Body of pancreas (tissue), 4 donors: ENCODE results near the gene TRIM24. TPM values are rescaled to one million over a fixed set of nuclear protein-coding genes. Genes with fewer than 3 reads are reported as not detected.

ENCODE experiments used
- ATAC-seq: fragments of 150-250 bp; one replicate; pipeline ENCODE4 v1.9.1; 2016
- DNase-seq, 4 donors: peaks; one replicate each; pipeline ENCODE4 v3.0.0-alpha.2; 2019
- H3K27ac ChIP-seq, 4 donors: fragments of 200-600 bp; sonication (generic); 1 replicate in 3 of 4; 2 replicates in 1 of 4; pipeline versions ENCODE4 v1.5.1 to v1.6.1; 2016 to 2019; ENCODE audit warnings: mild to moderate bottlenecking in 1 of 4, mixed read lengths in 1 of 4, moderate library complexity in 1 of 4
- H3K27me3 ChIP-seq, 2 donors: fragments of 200-600 bp; sonication (generic); one replicate each; pipeline ENCODE4 v1.6.0; 2016; ENCODE audit warnings: mild to moderate bottlenecking in 1 of 2
- H3K36me3 ChIP-seq, 2 donors: fragments of 200-600 bp; sonication (generic); replicated peaks in 1 of 2; 2 replicates each; pipeline ENCODE4 v1.5.1; 2016; ENCODE audit warnings: low read depth in 2 of 2; ENCODE audit not compliant: insufficient read depth in 1 of 2
- H3K4me1 ChIP-seq: fragments of 200-600 bp; sonication (generic); one replicate; pipeline ENCODE4 v1.6.0; 2016
- H3K4me3 ChIP-seq, 2 donors: fragments of 200-600 bp; sonication (generic); 1 replicate in 1 of 2; 2 replicates in 1 of 2; pipeline ENCODE4 v1.5.1; 2016 to 2019
- H3K9me3 ChIP-seq, 3 donors: fragments of 200-600 bp; sonication (generic); 1 replicate in 2 of 3; 2 replicates in 1 of 3; pipeline ENCODE4 v1.5.1; 2016
- POLR2A ChIP-seq, 3 donors: fragments of 450-650 bp; IDR thresholded peaks; one replicate each; pipeline ENCODE4 v1.6.1; 2016; ENCODE audit warnings: antibody characterized with exemption in 3 of 3, mild to moderate bottlenecking in 2 of 3
- WGBS, 2 donors: methylation state at CpG; one replicate each; pipeline ENCODE4 v1.1.5; 2017; 5-methylcytosine and 5-hydroxymethylcytosine counted together
- intact Hi-C: fragments of 100-400 bp; cut with DNase I; formaldehyde crosslinking; loops from one replicate; pipeline ENCODE4 v1.15.1; 2023
- total RNA-seq, 2 donors: library from RNA; depleted of rRNA; stranded (reverse); fragments of >200 nt; gene quantifications; one replicate each; pipeline ENCODE4 v1.1.0, GENCODE V29; 2016
- TF ChIP-seq, protein P1 (sequence below), 7 experiments: fragments of 450-650 bp in 4 of 7; fragments of 200-600 bp in 3 of 7; sonication (generic) in 3 of 7; IDR thresholded peaks; one replicate each; pipeline ENCODE4 v1.5.1; 2016 to 2019; ENCODE audit warnings: antibody characterized with exemption in 7 of 7

The TRIM24 gene
- total RNA-seq, 2 donors from 2014 or later, result 12.2 to 12.5 TPM

DNA sequence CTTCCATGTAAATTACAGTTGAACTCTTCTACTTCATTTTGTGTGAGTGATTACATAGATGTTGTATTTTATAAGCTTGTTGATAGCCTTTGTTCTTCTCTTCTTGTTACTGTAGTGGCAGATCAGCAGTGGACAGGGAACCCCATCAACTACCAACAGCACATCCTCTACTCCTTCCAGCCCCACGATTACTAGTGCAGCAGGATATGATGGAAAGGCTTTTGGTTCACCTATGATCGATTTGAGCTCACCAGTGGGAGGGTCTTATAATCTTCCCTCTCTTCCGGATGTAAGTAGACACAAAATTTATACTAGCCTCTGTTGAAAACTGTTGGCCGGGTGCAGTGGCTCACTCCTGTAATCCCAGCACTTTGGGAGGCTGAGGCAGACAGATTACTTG is 110.7 kb downstream of the TRIM24 start:
- Histone ChIP-seq H3K27ac (no peak overlapping the region), H3K4me1 (no peaks in the 10 kb centered on the region), H3K4me3 (no peak overlapping the region), H3K27me3 (no peaks in the 10 kb centered on the region), H3K36me3 (peaks cover 8 to 27% of the 10 kb centered on the region in 2 donors), H3K9me3 (peaks cover 0 to 7% (median 0%) of the 10 kb centered on the region in 3 donors)
- intact Hi-C loops, result no loop called here
- 95 to 98% methylated on average over 4 of the region's 4 CpGs for WGBS, 2 donors
- ATAC-seq (no peak), DNase-seq (no peak)
- no peak for TF ChIP-seq POLR2A (IDR thresholded peaks at IDR 0.05)
- TF ChIP-seq, protein P1, sequence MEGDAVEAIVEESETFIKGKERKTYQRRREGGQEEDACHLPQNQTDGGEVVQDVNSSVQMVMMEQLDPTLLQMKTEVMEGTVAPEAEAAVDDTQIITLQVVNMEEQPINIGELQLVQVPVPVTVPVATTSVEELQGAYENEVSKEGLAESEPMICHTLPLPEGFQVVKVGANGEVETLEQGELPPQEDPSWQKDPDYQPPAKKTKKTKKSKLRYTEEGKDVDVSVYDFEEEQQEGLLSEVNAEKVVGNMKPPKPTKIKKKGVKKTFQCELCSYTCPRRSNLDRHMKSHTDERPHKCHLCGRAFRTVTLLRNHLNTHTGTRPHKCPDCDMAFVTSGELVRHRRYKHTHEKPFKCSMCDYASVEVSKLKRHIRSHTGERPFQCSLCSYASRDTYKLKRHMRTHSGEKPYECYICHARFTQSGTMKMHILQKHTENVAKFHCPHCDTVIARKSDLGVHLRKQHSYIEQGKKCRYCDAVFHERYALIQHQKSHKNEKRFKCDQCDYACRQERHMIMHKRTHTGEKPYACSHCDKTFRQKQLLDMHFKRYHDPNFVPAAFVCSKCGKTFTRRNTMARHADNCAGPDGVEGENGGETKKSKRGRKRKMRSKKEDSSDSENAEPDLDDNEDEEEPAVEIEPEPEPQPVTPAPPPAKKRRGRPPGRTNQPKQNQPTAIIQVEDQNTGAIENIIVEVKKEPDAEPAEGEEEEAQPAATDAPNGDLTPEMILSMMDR (IDR thresholded peaks at IDR 0.05), result no peak

DNA sequence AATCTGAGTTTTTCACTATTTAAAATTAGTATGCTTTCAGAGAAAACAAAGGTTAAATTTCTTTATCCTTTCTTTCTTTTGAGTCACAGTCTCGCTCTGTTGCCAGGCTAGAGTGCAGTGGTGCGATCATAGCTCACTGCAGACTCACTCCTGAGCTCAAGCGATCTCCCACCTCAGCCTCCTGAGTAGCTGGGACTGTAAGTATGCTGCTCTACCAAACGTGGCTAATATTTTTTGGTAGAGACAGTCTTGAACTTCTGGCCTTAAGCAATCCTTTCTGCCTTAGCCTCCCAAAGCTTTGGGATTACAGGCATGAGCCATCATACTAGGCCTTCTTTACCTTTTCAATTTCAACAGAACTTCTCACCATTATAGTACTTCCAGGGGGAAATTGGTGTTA is 113.7 kb downstream of the TRIM24 start:
- DNase-seq (no peak), ATAC-seq (no peak)
- H3K27me3 ChIP-seq, result no peaks in the 10 kb centered on the region
- no peak overlapping the region for H3K4me3 ChIP-seq
- H3K27ac ChIP-seq, result no peak overlapping the region
- no peaks in the 10 kb centered on the region for H3K9me3 ChIP-seq
- no peaks in the 10 kb centered on the region for H3K4me1 ChIP-seq
- intact Hi-C loops, result no loop called here
- WGBS, 2 donors, result 64 to 92% methylated on average over 4 of the region's 4 CpGs
- TF ChIP-seq, protein P1 (IDR thresholded peaks at IDR 0.05), result no peak
- TF ChIP-seq POLR2A (IDR thresholded peaks at IDR 0.05), result no peak
- peaks cover 8 to 27% of the 10 kb centered on the region in 2 donors for H3K36me3 ChIP-seq

DNA sequence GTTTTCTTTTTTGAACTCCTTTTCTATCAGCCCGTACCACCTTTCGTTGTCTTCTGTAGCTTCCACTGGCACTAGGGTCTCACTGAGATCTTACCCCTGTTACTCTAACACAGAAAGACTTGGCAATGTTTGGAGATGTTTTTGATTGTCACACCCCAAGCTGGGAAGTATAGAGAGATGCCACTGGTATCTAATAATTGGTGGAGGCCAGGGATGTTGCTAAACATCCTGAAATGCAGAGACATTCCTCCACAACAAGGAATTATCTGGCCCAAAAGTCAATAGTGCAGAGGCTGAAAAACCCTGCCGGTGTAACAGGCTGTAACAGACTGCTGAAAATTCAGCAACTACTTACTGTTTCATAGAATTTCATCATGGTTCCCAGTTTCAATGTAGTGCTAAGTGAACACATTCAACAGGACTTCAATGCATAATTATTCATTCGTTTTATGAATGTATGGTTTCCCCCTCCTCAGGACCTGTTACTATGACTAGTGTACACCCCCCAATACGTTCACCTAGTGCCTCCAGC is 115.9 kb downstream of the TRIM24 start:
- intact Hi-C loops, result no loop called here

DNA sequence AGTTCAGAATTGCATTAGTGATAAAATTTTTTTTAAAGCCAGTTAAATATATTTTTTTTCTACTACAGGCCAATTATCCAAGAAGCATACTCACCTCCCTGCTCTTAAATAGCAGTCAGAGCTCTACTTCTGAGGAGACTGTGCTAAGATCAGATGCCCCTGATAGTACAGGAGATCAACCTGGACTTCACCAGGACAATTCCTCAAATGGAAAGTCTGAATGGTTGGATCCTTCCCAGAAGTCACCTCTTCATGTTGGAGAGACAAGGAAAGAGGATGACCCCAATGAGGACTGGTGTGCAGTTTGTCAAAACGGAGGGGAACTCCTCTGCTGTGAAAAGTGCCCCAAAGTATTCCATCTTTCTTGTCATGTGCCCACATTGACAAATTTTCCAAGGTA is 119.1 kb downstream of the TRIM24 start:
- intact Hi-C loops, result no loop called here
- Histone ChIP-seq H3K9me3 (no peaks in the 10 kb centered on the region), H3K27ac (no peak overlapping the region), H3K27me3 (no peaks in the 10 kb centered on the region), H3K36me3 (peaks cover 0 to 18% of the 10 kb centered on the region in 2 donors), H3K4me1 (no peaks in the 10 kb centered on the region), H3K4me3 (no peak overlapping the region)
- WGBS, 2 donors, result 79 to 83% methylated on average over 1 of the region's 1 CpG
- TF ChIP-seq, protein P1 (IDR thresholded peaks at IDR 0.05), result no peak
- TF ChIP-seq POLR2A (IDR thresholded peaks at IDR 0.05), result no peak
- ATAC-seq, result no peak
- no peak for DNase-seq

More for the DNA sequence above, 115.9 kb downstream of the TRIM24 start:
- Histone ChIP-seq H3K27me3 (no peaks in the 10 kb centered on the region), H3K36me3 (peaks cover 5 to 29% of the 10 kb centered on the region in 2 donors), H3K4me1 (no peaks in the 10 kb centered on the region), H3K9me3 (no peaks in the 10 kb centered on the region), H3K27ac (no peak overlapping the region), H3K4me3 (no peak overlapping the region)
- no peak for ATAC-seq
- no peak for DNase-seq
- TF ChIP-seq, protein P1 (IDR thresholded peaks at IDR 0.05), result no peak
- TF ChIP-seq POLR2A (IDR thresholded peaks at IDR 0.05), result no peak
- WGBS, 2 donors, result 97% methylated on average over 5 of the region's 5 CpGs

DNA sequence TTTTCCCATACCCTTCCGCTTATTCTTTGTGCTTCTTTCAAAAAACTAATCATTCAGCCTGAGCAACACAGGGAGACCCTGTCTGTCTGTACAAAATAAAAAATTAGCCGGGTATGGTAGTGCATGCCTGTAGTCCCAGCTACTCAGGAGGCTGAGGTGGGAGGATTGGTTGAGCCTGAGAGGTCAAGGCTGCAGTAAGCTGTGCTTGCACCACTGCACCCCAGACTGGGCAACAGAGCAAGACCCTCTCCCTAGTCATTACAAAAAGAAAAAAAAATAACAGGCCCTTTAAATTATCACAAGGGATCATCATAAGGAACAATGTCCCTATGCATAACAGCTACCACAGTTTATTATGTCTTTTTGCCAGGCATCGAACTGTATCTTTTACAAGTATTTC is 119.6 kb downstream of the TRIM24 start:
- no peaks in the 10 kb centered on the region for H3K27me3 ChIP-seq
- 88 to 96% methylated on average over 3 of the region's 3 CpGs for WGBS, 2 donors
- no peak for ATAC-seq
- H3K4me3 ChIP-seq, result no peak overlapping the region
- H3K9me3 ChIP-seq, result no peaks in the 10 kb centered on the region
- intact Hi-C loops, result no loop called here
- H3K27ac ChIP-seq, result no peak overlapping the region
- TF ChIP-seq, protein P1 (IDR thresholded peaks at IDR 0.05), result no peak
- TF ChIP-seq POLR2A (IDR thresholded peaks at IDR 0.05), result no peak
- H3K4me1 ChIP-seq, result no peaks in the 10 kb centered on the region
- peaks cover 0 to 18% of the 10 kb centered on the region in 2 donors for H3K36me3 ChIP-seq
- no peak for DNase-seq
